PC-9 (cell line): ENCODE data around the gene TOB2. TPM values are rescaled to one million over a fixed set of nuclear protein-coding genes. Genes with fewer than 3 reads are reported as not detected.

Source experiments
- BruUV-seq: library from RNA; stranded (reverse); fragments of 400-500 nt; replicated peaks from 2 replicates; lab custom pipeline; 2021; lab: Mats Ljungman, UMichigan
- CTCF ChIA-PET: fragments of 300-600 bp; sonication (Branson Sonifier 250); formaldehyde crosslinking; loops from one replicate; lab custom pipeline; 2022; ENCODE audit warnings: antibody characterized with exemption; lab: Charles Lee
- POLR2A ChIA-PET: fragments of 300-600 bp; sonication (Branson Sonifier 250); formaldehyde crosslinking; loops from one replicate; lab custom pipeline; 2022; ENCODE audit warnings: antibody characterized with exemption; ENCODE audit not compliant: unreplicated experiment; lab: Charles Lee
- DNase-seq, 2 experiments: peaks; one replicate each; pipeline versions ENCODE4 v3.0.0 to v3.0.0-alpha.2; 2015 to 2022; ENCODE audit warnings: mixed read lengths in 1 of 2
- H2AFZ ChIP-seq: fragments of 200-600 bp; sonication (generic); 2 replicates; pipeline ENCODE4 v1.8.1; 2017; ENCODE audit warnings: antibody characterized with exemption
- H3F3A ChIP-seq: fragments of 200-600 bp; sonication (generic); 2 replicates; pipeline ENCODE4 v1.8.1; 2017; ENCODE audit warnings: antibody characterized with exemption, mild to moderate bottlenecking, low read depth; ENCODE audit not compliant: insufficient read depth
- H3K27ac ChIP-seq: fragments of 200-600 bp; sonication (generic); 2 replicates; pipeline ENCODE4 v1.6.1; 2016; ENCODE audit warnings: mixed run types
- H3K27me3 ChIP-seq: fragments of 200-600 bp; sonication (generic); 2 replicates; pipeline ENCODE4 v1.6.1; 2016; ENCODE audit warnings: low read depth, mixed run types; ENCODE audit not compliant: insufficient read depth
- H3K36me3 ChIP-seq: fragments of 200-600 bp; sonication (generic); 2 replicates; pipeline ENCODE4 v1.6.1; 2016; ENCODE audit warnings: low read depth, mixed run types
- H3K4me1 ChIP-seq: fragments of 200-600 bp; sonication (generic); replicated peaks from 2 replicates; pipeline ENCODE4 v1.6.1; 2016; ENCODE audit warnings: mixed run types; ENCODE audit not compliant: insufficient read depth
- H3K4me2 ChIP-seq: fragments of 200-600 bp; sonication (generic); 2 replicates; pipeline ENCODE4 v1.6.1; 2017; ENCODE audit warnings: mixed run types
- H3K4me3 ChIP-seq: fragments of 200-600 bp; sonication (generic); 2 replicates; pipeline ENCODE4 v1.6.1; 2016; ENCODE audit warnings: mixed run types
- H3K79me2 ChIP-seq: fragments of 200-600 bp; sonication (generic); 2 replicates; pipeline ENCODE4 v1.6.1; 2017; ENCODE audit warnings: low read depth, mixed run types
- H3K9me2 ChIP-seq: fragments of 200-600 bp; sonication (generic); 2 replicates; pipeline ENCODE4 v1.8.1; 2017; ENCODE audit warnings: mild to moderate bottlenecking; ENCODE audit not compliant: insufficient read depth
- H3K9me3 ChIP-seq: fragments of 200-600 bp; sonication (generic); 2 replicates; pipeline ENCODE4 v1.8.1; 2016; ENCODE audit warnings: low read depth; ENCODE audit not compliant: insufficient read depth
- H4K20me1 ChIP-seq: fragments of 200-600 bp; sonication (generic); 2 replicates; pipeline ENCODE4 v1.8.1; 2017; ENCODE audit not compliant: insufficient read depth
- CTCF ChIP-seq: fragments of 200-600 bp; sonication (generic); conservative IDR thresholded peaks from 2 replicates; pipeline ENCODE4 v1.6.1; 2017; ENCODE audit warnings: mixed run types, antibody characterized with exemption, mild to moderate bottlenecking, moderate library complexity
- EZH2 ChIP-seq: fragments of 200-600 bp; sonication (generic); IDR thresholded peaks from 2 replicates; pipeline ENCODE4 v1.8.0; 2017; ENCODE audit warnings: antibody characterized with exemption, low read depth
- intact Hi-C: fragments of 100-400 bp; cut with micrococcal nuclease; formaldehyde crosslinking; loops from one replicate; pipeline ENCODE4 v1.10.0; 2022; ENCODE audit not compliant: unreplicated experiment
- total RNA-seq: library from RNA; stranded (reverse); gene quantifications from 2 replicates; pipeline ENCODE4 v1.2.3, GENCODE V29; 2021

The TOB2 gene
- total RNA-seq, 1 experiment from 2014 or later, result 57.4 TPM

- Histone ChIP-seq H3K79me2 (peaks cover 95% of the 10 kb centered on the region), H2AFZ (no peak overlapping the region), H3K4me2 (no peak overlapping the region), H3F3A (peaks cover 4% of the 10 kb centered on the region; the same call in 1 of the 2 replicates), H4K20me1 (peaks cover 96% of the 10 kb centered on the region), H3K27me3 (no peaks in the 10 kb centered on the region), H3K27ac (no peak overlapping the region), H3K36me3 (no peaks in the 10 kb centered on the region), H3K9me3 (no peaks in the 10 kb centered on the region), H3K4me1 (no peaks in the 10 kb centered on the region), H3K4me3 (no peak overlapping the region), H3K9me2 (no peaks in the 10 kb centered on the region)
- POLR2A ChIA-PET, result no interaction called here
- TF ChIP-seq EZH2, result no peak
- TF ChIP-seq CTCF, result no peak
- intact Hi-C loops, result no loop called here
- no peak for DNase-seq
- CTCF ChIA-PET, result no interaction called here
- no TSS peak for BruUV-seq
Measured at GRCh38 chr22:41485033-41485432, 38.4 kb upstream of the TOB2 start.

- Histone ChIP-seq H3F3A (no peaks in the 10 kb centered on the region; the same call in 1 of the 2 replicates), H3K4me2 (no peak overlapping the region), H4K20me1 (peaks cover 96% of the 10 kb centered on the region), H3K9me3 (no peaks in the 10 kb centered on the region), H2AFZ (no peak overlapping the region), H3K27ac (no peak overlapping the region), H3K4me1 (no peaks in the 10 kb centered on the region), H3K79me2 (peaks cover 95% of the 10 kb centered on the region), H3K9me2 (no peaks in the 10 kb centered on the region), H3K36me3 (no peaks in the 10 kb centered on the region), H3K4me3 (no peak overlapping the region), H3K27me3 (no peaks in the 10 kb centered on the region)
- POLR2A ChIA-PET, result no interaction called here
- no peak for TF ChIP-seq CTCF
- no peak for TF ChIP-seq EZH2
- no peak for DNase-seq
- no TSS peak for BruUV-seq
- CTCF ChIA-PET, result no interaction called here
- intact Hi-C loops, result no loop called here
Measured at GRCh38 chr22:41482319-41482935, 35.8 kb upstream of the TOB2 start.

GRCh38 chr22:41481925-41482318, 35.3 kb upstream of the TOB2 start:
- H3K9me2 ChIP-seq, result no peaks in the 10 kb centered on the region
- no peaks in the 10 kb centered on the region; the same call in 1 of the 2 replicates for H3F3A ChIP-seq
- TF ChIP-seq CTCF (no peak), EZH2 (no peak)
- no peaks in the 10 kb centered on the region for H3K36me3 ChIP-seq
- no peak overlapping the region for H3K27ac ChIP-seq
- DNase-seq, result no peak
- no peaks in the 10 kb centered on the region for H3K27me3 ChIP-seq
- no peaks in the 10 kb centered on the region for H3K9me3 ChIP-seq
- H2AFZ ChIP-seq, result no peak overlapping the region
- ChIA-PET POLR2A (no interaction called here), CTCF (interaction anchor here (0.6 kb wide), 1 partner anchor 22 kb away, joined by 3 read pairs; no protein-coding TSS in a partner anchor)
- BruUV-seq, result no TSS peak
- no peak overlapping the region for H3K4me3 ChIP-seq
- H3K4me2 ChIP-seq, result no peak overlapping the region
- peaks cover 94% of the 10 kb centered on the region for H3K79me2 ChIP-seq
- H3K4me1 ChIP-seq, result no peaks in the 10 kb centered on the region
- intact Hi-C loops, result no loop called here
- peaks cover 96% of the 10 kb centered on the region for H4K20me1 ChIP-seq
